IMR-90 (cell line): Measurements from ENCODE around the gene NOL4L. TPM values are rescaled to one million over a fixed set of nuclear protein-coding genes. Genes with fewer than 3 reads are reported as not detected.

Experiments used
- ATAC-seq: fragments of 200-7000 bp; cut with Tn5 transposase; 2 replicates; pipeline ENCODE4 v1.9.1; 2020; ENCODE audit warnings: low read depth, mild to moderate bottlenecking, moderate library complexity
- BruUV-seq: library from RNA; stranded (reverse); fragments of 400-500 nt; replicated peaks from 2 replicates; lab custom pipeline; 2021; lab: Mats Ljungman, UMichigan
- CTCF ChIA-PET: fragments of 300-600 bp; formaldehyde crosslinking; extraction: SDS; loops from one replicate; lab custom pipeline; 2021; ENCODE audit warnings: antibody characterized with exemption; lab: Yijun Ruan, JAX
- POLR2A ChIA-PET: fragments of 300-600 bp; sonication (Branson Sonifier 250); formaldehyde crosslinking; loops from one replicate; lab custom pipeline; 2022; ENCODE audit warnings: antibody characterized with exemption; ENCODE audit not compliant: unreplicated experiment; lab: Charles Lee
- DNase-seq: peaks from one replicate; pipeline ENCODE4 v3.0.0; 2013
- H2AFZ ChIP-seq: replicated peaks from 2 replicates; pipeline ENCODE3; 2013; ENCODE audit warnings: low read length, mild to moderate bottlenecking; ENCODE audit not compliant: poor library complexity
- H2AK5ac ChIP-seq: 2 replicates; pipeline ENCODE4 v1.6.1; 2013; ENCODE audit warnings: low read depth, low read length, inconsistent platforms
- H2AK9ac ChIP-seq: replicated peaks from 2 replicates; pipeline ENCODE3; 2013; ENCODE audit warnings: mild to moderate bottlenecking, low read depth, low read length, moderate library complexity; ENCODE audit not compliant: poor library complexity
- H2BK120ac ChIP-seq: 2 replicates; pipeline ENCODE4 v1.6.1; 2013; ENCODE audit warnings: low read depth, low read length, inconsistent platforms
- H2BK15ac ChIP-seq: 3 replicates; pipeline ENCODE4 v1.6.1; 2013; ENCODE audit warnings: low read depth, low read length, inconsistent platforms
- H2BK20ac ChIP-seq: 2 replicates; pipeline ENCODE4 v1.6.1; 2013; ENCODE audit warnings: low read depth, mild to moderate bottlenecking, inconsistent platforms, low read length, moderate library complexity
- H2BK5ac ChIP-seq: 2 replicates; pipeline ENCODE4 v1.6.1; 2013; ENCODE audit warnings: mild to moderate bottlenecking, low read depth, low read length, inconsistent platforms; ENCODE audit not compliant: poor library complexity, severe bottlenecking
- H3K14ac ChIP-seq: replicated peaks from 2 replicates; pipeline ENCODE4 v1.6.1; 2013; ENCODE audit warnings: low read depth, low read length, inconsistent platforms
- H3K18ac ChIP-seq: 2 replicates; pipeline ENCODE4 v1.6.1; 2013; ENCODE audit warnings: low read depth, low read length, control low read depth
- H3K23ac ChIP-seq: 2 replicates; pipeline ENCODE4 v1.6.1; 2013; ENCODE audit warnings: low read depth, low read length, inconsistent platforms
- H3K27ac ChIP-seq: 2 replicates; pipeline ENCODE4 v1.5.1; 2013; ENCODE audit warnings: mild to moderate bottlenecking, control low read depth, low read length; ENCODE audit not compliant: insufficient read depth
- H3K27me3 ChIP-seq: 2 replicates; pipeline ENCODE4 v1.6.1; 2013; ENCODE audit warnings: low read length; ENCODE audit not compliant: control insufficient read depth, insufficient read depth
- H3K36me3 ChIP-seq: 2 replicates; pipeline ENCODE4 v1.6.1; 2013; ENCODE audit warnings: low read length, mixed read lengths; ENCODE audit not compliant: control insufficient read depth, insufficient read depth
- H3K4ac ChIP-seq: 2 replicates; pipeline ENCODE4 v1.6.1; 2013; ENCODE audit warnings: low read depth, low read length, inconsistent platforms
- H3K4me1 ChIP-seq: 2 replicates; pipeline ENCODE4 v1.6.1; 2013; ENCODE audit warnings: low read length, mixed read lengths; ENCODE audit not compliant: control insufficient read depth, insufficient read depth
- H3K4me2 ChIP-seq: 2 replicates; pipeline ENCODE4 v1.6.1; 2013; ENCODE audit warnings: low read depth, mild to moderate bottlenecking, control low read depth, low read length, moderate library complexity
- H3K4me3 ChIP-seq: 2 replicates; pipeline ENCODE4 v1.5.1; 2013; ENCODE audit warnings: low read depth, mild to moderate bottlenecking, control low read depth, low read length, moderate library complexity; ENCODE audit not compliant: insufficient read depth
- H3K56ac ChIP-seq: 2 replicates; pipeline ENCODE4 v1.6.1; 2013; ENCODE audit warnings: low read length, inconsistent platforms; ENCODE audit not compliant: insufficient read depth; ENCODE audit errors: extremely low read depth
- H3K79me1 ChIP-seq, 2 experiments: 2 replicates each; pipeline ENCODE4 v1.6.1; 2013; ENCODE audit warnings: low read length in 2 of 2, inconsistent platforms in 1 of 2, low read depth in 1 of 2
- H3K9ac ChIP-seq: 2 replicates; pipeline ENCODE4 v1.6.1; 2013; ENCODE audit warnings: low read depth, low read length, control low read depth
- H3K9me1 ChIP-seq: 2 replicates; pipeline ENCODE4 v1.6.1; 2013; ENCODE audit warnings: low read length, inconsistent platforms; ENCODE audit not compliant: insufficient read depth
- H3K9me3 ChIP-seq: 2 replicates; pipeline ENCODE4 v1.6.1; 2013; ENCODE audit warnings: low read length; ENCODE audit not compliant: control insufficient read depth, insufficient read depth
- H4K20me1 ChIP-seq: 2 replicates; pipeline ENCODE4 v1.6.1; 2013; ENCODE audit warnings: low read length, inconsistent platforms; ENCODE audit not compliant: insufficient read depth
- H4K5ac ChIP-seq: 2 replicates; pipeline ENCODE4 v1.6.1; 2013; ENCODE audit warnings: mild to moderate bottlenecking, low read depth, low read length, control low read depth
- H4K8ac ChIP-seq, 2 experiments: 2 replicates each; pipeline ENCODE4 v1.6.1; 2013; ENCODE audit warnings: low read depth in 2 of 2, low read length in 2 of 2, control low read depth in 1 of 2, inconsistent platforms in 1 of 2
- H4K91ac ChIP-seq: 2 replicates; pipeline ENCODE4 v1.6.1; 2013; ENCODE audit warnings: low read depth, low read length, inconsistent platforms; ENCODE audit not compliant: insufficient read depth
- BHLHE40 ChIP-seq: fragments of 150-350 bp; IDR thresholded peaks from 2 replicates; pipeline ENCODE4 v1.6.1; 2016; ENCODE audit warnings: mild to moderate bottlenecking, low read depth, low read length
- CEBPB ChIP-seq: IDR thresholded peaks from 2 replicates; pipeline ENCODE4 v1.6.1; 2012; ENCODE audit warnings: low read depth, low read length, improper control_type of control experiment
- CHD1 ChIP-seq: IDR thresholded peaks from 2 replicates; pipeline ENCODE4 v1.6.1; 2012; ENCODE audit warnings: low read depth, low read length, improper control_type of control experiment
- CTCF ChIP-seq: conservative IDR thresholded peaks from 2 replicates; pipeline ENCODE4 v1.5.1; 2012; ENCODE audit warnings: mild to moderate bottlenecking, low read depth, low read length, improper control_type of control experiment
- ELK1 ChIP-seq: fragments of 150-350 bp; IDR thresholded peaks from 2 replicates; pipeline ENCODE4 v1.6.1; 2016; ENCODE audit warnings: low read depth, mild to moderate bottlenecking, low read length, moderate library complexity, borderline replicate concordance
- FOS ChIP-seq: fragments of 150-350 bp; IDR thresholded peaks from 2 replicates; pipeline ENCODE4 v1.6.1; 2016; ENCODE audit warnings: low read depth, low read length
- MAFK ChIP-seq: IDR thresholded peaks from 2 replicates; pipeline ENCODE4 v1.6.1; 2012; ENCODE audit warnings: low read depth, low read length, improper control_type of control experiment
- MAZ ChIP-seq: IDR thresholded peaks from 2 replicates; pipeline ENCODE4 v1.6.1; 2012; ENCODE audit warnings: low read depth, mild to moderate bottlenecking, low read length, improper control_type of control experiment, moderate library complexity, borderline replicate concordance
- MXI1 ChIP-seq: IDR thresholded peaks from 2 replicates; pipeline ENCODE4 v1.6.1; 2012; ENCODE audit warnings: low read depth, mild to moderate bottlenecking, low read length, moderate library complexity, borderline replicate concordance
- NFE2L2 ChIP-seq: fragments of 150-350 bp; IDR thresholded peaks from 2 replicates; pipeline ENCODE4 v1.6.1; 2016; ENCODE audit warnings: low read depth, mild to moderate bottlenecking, low read length
- POLR2A ChIP-seq: IDR thresholded peaks from 2 replicates; pipeline ENCODE4 v1.6.1; 2012; ENCODE audit warnings: mild to moderate bottlenecking, low read depth, low read length
- RAD21 ChIP-seq: IDR thresholded peaks from 2 replicates; pipeline ENCODE4 v1.6.1; 2012; ENCODE audit warnings: low read length, improper control_type of control experiment
- RCOR1 ChIP-seq: IDR thresholded peaks from 2 replicates; pipeline ENCODE4 v1.6.1; 2012; ENCODE audit warnings: mild to moderate bottlenecking, low read length, improper control_type of control experiment; ENCODE audit not compliant: insufficient replicate concordance
- RFX5 ChIP-seq: IDR thresholded peaks from 2 replicates; pipeline ENCODE4 v1.8.0; 2012; ENCODE audit warnings: low read depth, mild to moderate bottlenecking, low read length, moderate library complexity
- SMC3 ChIP-seq: fragments of 150-350 bp; IDR thresholded peaks from 2 replicates; pipeline ENCODE4 v1.6.1; 2016; ENCODE audit warnings: low read depth, mild to moderate bottlenecking, antibody characterized with exemption, low read length, moderate library complexity
- WGBS, 2 experiments: methylation state at CpG; one replicate each; pipeline versions ENCODE4 v1.1.5 to v1.1.7; 2013; ENCODE audit warnings: missing lambda C conversion rate in 2 of 2; ENCODE audit not compliant: insufficient read length in 1 of 2; ENCODE audit errors: extremely low coverage in 2 of 2; 5-methylcytosine and 5-hydroxymethylcytosine counted together
- dilution Hi-C: fragments of 300-500 bp; cut with HindIII; formaldehyde crosslinking; loops from one replicate; pipeline ENCODE4 v1.14.3; 2018; ENCODE audit warnings: low sequenced_read_pairs; ENCODE audit not compliant: unreplicated experiment
- in situ Hi-C: fragments of 300-500 bp; cut with MboI; formaldehyde crosslinking; loops from 3 replicates; pipeline ENCODE4 v1.14.3; 2019; ENCODE audit warnings: low sequenced_read_pairs, inconsistent platforms, mixed read lengths
- intact Hi-C: fragments of 100-400 bp; cut with micrococcal nuclease; formaldehyde crosslinking; loops from 2 replicates; pipeline ENCODE4 v1.10.0; 2022
- polyA plus RNA-seq, 3 experiments: library from polyadenylated mRNA; depleted of rRNA; stranded (reverse); fragments of >200 nt; gene quantifications; 2 replicates each; pipeline ENCODE4 v1.2.3, GENCODE V29; 2012; ENCODE audit warnings: low replicate concordance in 1 of 3
- total RNA-seq: library from RNA; depleted of rRNA; stranded (reverse); fragments of >200 nt; gene quantifications from 2 replicates; pipeline ENCODE4 v1.2.3, GENCODE V29; 2012

The NOL4L gene
- total and polyA plus RNA-seq, 2 of the 4 experiments (the other 2 are of a cell fraction): 4.7 to 13.3 TPM

GRCh38 chr20:32632461-32633354, 47.6 kb upstream of the NOL4L start:
- H2BK5ac ChIP-seq: no peak overlapping the region
- peaks cover 31% of the 10 kb centered on the region for H3K27me3 ChIP-seq
- no peak overlapping the region for H3K18ac ChIP-seq
- no peak overlapping the region for H4K91ac ChIP-seq
- no peak for DNase-seq
- H3K79me1 ChIP-seq: no peaks in the 10 kb centered on the region
- BruUV-seq: no TSS peak
- H4K5ac ChIP-seq: no peak overlapping the region
- H3K9me1 ChIP-seq: no peaks in the 10 kb centered on the region
- ChIA-PET POLR2A (no interaction called here), CTCF (no interaction called here)
- no peaks in the 10 kb centered on the region for H3K9me3 ChIP-seq
- in situ Hi-C loops (no loop called here), dilution Hi-C loops (no loop called here), intact Hi-C loops (no loop called here)
- no peak overlapping the region for H3K9ac ChIP-seq
- no peak overlapping the region for H3K23ac ChIP-seq
- no peak overlapping the region for H3K14ac ChIP-seq
- H2BK120ac ChIP-seq: no peak overlapping the region
- no peak overlapping the region for H3K4ac ChIP-seq
- ATAC-seq: no peak
- peaks cover 7% of the 10 kb centered on the region; the same call in 1 of the 2 replicates for H3K4me1 ChIP-seq
- no peak overlapping the region for H3K56ac ChIP-seq
- WGBS, 2 experiments: 86% methylated on average over 8 of the region's 16 CpGs; no CpG with 5 or more reads in 1 of the 2 experiments
- no peak overlapping the region for H4K8ac ChIP-seq
- H4K20me1 ChIP-seq: no peaks in the 10 kb centered on the region
- H2AFZ ChIP-seq: no peak overlapping the region
- H2BK20ac ChIP-seq: no peak overlapping the region
- H3K4me2 ChIP-seq: no peak overlapping the region
- H3K4me3 ChIP-seq: no peak overlapping the region
- no peak overlapping the region for H3K27ac ChIP-seq
- H2AK5ac ChIP-seq: no peak overlapping the region
- no peak overlapping the region for H2BK15ac ChIP-seq
- no peaks in the 10 kb centered on the region for H3K36me3 ChIP-seq
- H2AK9ac ChIP-seq: no peak overlapping the region
- TF ChIP-seq CHD1: no peak
- no peak for TF ChIP-seq MAZ
- no peak for TF ChIP-seq MXI1
- TF ChIP-seq CEBPB: no peak
- TF ChIP-seq NFE2L2: no peak
- TF ChIP-seq RFX5: no peak
- no peak for TF ChIP-seq RCOR1
- no peak for TF ChIP-seq CTCF
- TF ChIP-seq SMC3: no peak
- no peak for TF ChIP-seq MAFK
- no peak for TF ChIP-seq ELK1
- no peak for TF ChIP-seq POLR2A
- TF ChIP-seq RAD21: no peak
- no peak for TF ChIP-seq FOS
- TF ChIP-seq BHLHE40: no peak
